Activated naive CD4-positive, alpha-beta T cell treated with Interleukin-2 at 50 U/mL for 16 hours (primary cell): ENCODE results near the gene RPP14.
"Not testable (repeated sequence)": the region's sequence is repeated elsewhere in the genome, so short reads cannot be mapped to it uniquely, and the experiment has no call there.

Experiments
- DNase-seq: peaks from one replicate; pipeline ENCODE4 v3.0.0-alpha.2; 2020

Gene RPP14

DNA sequence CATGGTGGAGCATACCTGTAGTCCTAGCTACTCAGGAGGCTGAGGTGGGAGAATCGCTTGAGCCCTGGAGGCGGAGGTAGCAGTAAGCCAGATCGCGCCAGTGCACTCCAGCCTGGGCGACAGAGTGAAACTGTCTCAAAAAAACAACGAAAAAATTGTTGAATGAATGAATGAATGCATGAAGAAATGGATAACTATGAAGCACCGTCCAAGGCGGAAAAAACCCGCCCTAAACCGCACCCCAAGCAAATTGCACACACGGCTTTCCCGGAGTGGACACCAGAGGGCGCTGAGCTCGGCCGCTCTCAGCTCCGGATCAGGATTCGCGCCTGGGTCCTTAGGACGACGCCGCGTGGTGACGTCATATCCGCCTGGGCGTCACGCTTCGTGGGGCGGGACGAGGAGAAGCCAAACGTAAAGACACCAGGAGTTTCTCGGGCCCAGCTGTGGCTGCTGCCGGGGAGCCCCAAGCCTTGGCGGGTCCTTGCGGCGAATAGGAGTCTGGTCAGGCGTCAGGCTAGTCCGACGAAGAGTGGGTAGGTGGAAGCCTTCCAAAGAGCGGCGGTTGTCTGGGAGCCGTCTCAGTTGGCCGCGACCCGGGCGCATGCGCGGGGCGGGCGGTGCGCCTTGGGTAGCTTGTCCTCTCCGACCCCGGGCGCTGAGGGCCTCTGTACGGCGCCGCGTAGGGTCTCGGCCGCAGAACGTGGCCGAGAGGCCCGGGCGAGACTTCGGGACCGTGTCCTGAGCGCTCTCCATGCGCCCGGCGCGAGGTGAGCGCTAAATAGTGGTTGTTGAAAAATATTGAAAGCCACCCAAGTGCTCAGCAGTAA is at the start of gene RPP14, which contains the start of gene HTD2:
Gene RPP14 (plus strand): TSS at position 364 of the 830 bp plus-strand sequence. CDS start 4,085 bp downstream, outside the sequence.
Gene HTD2 (plus strand): TSS at position 639 of the 830 bp plus-strand sequence. CDS start 11,094 bp downstream, outside the sequence.
- DNase-seq: peak; percentile 99

DNA sequence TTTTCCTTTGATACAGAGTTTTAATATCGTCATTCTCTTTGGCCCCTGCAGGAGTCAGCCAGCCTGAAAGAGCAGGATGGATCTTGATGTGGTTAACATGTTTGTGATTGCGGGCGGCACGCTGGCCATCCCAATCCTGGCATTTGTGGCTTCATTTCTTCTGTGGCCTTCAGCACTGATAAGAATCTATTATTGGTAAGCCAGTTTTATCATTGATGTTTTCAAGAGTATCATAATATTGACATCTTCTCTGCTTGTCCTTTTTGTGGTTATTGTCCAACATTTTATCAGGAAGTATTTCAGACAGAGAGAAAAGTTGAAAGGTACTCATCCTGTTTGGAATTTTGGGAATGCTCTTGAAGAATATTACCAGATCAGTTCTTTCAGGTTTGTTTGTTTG is 49.5 kb upstream of the RPP14 start:
- no peak for DNase-seq

DNA sequence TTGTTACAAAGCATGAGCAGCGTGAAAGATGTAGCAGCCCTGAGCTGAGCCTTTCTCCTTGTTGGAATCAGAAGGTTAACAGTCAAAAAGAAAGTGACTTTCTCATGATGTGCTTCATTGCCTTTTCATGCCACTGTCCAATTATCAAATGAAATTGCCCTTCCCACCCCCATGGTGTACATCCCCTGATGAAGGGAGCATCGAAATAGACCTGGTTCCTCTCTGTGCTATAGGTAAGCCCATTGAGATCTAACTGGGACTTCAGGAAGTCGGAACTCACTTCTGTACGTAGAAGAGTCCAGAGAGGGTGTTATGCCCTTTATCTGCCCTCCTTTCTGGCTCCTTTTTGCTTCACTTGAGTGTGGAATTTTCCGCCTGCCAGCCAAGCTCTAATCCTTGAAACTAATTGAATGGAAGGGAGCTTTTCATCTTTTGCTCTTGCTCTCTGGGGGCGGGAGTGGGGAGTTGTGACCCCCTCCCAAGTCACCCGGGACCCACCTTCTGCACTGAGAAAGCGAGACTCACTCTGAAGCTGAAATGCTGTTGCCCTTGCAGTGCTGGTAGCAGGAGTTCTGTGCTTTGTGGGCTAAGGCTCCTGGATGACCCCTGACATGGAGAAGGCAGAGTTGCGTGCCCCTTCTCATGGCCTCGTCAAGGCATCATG is 47.5 kb upstream of the RPP14 start:
- no peak for DNase-seq

DNA sequence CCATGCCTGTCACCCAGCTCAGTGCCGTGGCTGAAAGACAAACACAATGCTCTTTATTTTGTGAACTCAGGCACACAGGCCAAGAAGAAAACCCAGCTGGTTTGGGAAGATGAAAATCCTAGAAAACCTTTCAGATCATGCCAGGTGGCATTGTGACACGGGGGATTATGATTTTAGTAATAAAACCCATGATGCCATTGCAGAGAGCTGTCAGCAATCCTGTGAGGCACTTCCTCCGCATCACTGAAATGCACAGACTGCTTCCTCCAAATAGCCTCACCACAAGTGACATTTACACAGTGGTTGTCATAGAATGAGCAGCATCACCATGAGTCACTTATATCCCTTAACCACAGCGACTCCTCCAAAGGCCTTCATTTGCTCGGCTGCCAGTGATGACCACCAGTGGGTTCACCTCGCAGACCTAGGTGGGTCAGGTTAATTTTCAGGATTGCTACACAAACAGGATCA is 45.7 kb upstream of the RPP14 start:
- DNase-seq: no peak

DNA sequence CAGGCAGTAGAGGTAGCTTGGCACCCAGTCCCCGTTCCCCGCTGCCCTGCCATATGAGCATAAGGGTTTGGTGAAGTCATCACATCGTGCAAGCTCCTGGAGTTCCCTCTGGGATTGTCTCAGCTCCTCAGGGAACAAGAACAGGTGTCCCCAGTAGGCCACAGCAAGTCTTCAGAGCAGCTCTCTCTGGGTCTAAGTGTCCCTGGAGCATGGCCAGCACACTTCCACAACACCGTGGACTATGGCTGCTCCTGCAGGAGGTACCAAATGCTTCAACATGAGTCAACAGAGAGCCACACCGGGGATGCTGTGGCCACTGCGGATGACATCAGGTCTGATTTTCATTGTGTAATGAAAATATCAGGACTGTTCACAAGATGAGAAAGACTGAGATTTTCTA is 45.3 kb upstream of the RPP14 start:
- DNase-seq: no peak

DNA sequence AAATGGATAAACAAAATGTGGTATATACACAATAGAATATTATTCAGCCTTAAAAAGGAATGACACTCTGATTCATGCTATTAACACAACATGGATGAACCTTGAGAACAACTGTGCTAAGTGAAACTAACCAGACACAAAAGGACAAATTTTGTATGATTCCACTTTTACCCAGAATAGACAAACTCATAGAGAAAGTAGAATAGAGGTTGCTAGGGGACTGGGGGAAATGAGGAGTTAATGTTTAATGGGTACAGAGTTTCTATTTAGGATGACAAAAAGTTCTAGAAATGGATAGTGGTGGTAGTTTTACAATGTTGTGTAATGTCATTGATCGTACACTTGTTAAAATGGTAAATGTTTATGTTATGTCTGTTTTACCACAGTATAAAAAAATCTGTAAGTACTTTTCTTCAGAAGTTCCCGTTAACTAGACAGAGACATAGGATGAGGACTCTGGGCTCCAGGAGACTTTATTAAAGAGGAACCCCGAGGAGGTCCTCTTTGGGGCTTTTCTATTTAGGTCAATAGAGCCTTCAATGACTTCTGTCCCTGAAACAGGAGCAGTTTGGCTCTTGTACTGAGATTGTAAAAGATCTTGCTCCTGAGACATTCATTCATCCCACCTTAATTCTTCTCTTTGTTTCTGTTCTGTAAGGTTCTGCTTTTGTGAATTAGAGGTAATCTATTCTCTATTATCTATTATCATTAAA is 43.9 kb upstream of the RPP14 start:
- no peak for DNase-seq

DNA sequence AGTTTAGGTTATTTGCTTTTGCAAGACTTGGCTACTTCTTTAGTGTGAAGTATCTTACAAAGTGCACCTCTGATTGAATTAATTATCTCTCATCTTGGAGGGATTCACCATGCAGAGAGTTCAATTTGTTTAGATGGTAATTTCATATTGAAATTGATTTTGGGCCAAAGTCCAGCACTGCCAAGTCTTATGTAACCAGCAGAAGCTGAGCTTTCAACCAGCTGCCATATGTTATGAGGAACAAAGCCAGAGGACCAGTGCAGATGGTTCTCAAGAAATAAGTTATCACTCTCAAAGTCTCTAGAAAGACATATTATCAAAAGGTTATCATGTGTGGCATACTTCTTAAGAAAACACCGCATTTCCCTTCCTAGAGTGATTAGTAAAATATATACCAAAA is 39.5 kb upstream of the RPP14 start:
- no peak for DNase-seq

DNA sequence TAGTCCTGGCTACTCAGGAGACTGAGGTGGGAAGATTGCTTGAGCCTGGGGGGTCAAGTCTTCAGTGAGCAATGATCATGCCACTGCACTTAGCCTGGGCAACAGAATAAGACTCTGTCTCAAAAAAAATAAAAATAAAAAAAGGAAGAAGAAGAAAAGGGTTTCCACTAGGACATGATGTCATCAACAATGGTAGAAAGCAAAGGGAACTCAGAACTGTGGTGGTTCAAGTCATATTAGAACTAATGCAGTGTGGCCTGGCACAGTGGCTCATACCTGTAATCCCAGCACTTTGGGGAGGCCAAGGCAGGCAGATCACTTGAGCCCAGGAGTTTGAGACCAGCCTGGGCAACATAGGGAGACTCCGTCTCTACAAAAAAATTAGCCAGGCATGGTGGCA is 38.5 kb upstream of the RPP14 start:
- DNase-seq: not testable (repeated sequence)

DNA sequence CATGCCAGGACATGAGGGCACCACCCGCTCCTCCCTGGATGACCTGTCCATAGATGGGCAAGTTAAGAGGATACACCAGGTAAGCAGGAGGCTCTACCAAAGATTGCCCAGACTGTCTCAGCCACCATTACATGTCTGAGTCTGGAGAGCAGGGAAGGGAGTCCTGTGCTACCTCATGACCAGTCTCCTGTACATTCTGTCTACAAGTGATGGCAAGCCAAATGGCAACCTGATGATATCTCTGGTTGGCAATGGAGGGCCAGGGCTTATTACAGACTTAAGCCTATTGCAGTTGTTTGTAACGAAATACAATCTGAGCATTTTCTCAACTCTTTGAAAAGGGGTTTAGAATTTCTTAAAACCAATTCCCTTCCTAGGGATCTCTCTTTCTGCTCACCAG is 36.7 kb upstream of the RPP14 start:
- DNase-seq: no peak

DNA sequence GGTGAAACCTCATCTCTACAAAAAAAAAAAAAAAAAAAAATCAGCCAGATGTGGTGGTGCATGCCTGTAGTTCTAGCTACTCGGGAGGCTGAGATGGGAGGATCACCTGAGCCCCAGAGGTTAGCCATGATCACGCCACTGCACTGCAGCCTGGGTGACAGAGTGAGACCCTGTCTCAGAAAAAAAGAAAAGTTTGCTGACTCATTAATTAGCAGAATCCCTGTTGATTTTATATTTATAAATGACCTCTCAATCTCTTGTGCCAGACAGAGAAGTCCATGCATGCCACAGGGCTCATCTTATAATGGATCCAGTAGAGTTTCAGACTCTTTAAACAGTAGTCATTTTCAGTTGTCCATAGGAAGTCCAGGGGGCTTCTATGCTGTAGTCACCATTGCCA is 35.6 kb upstream of the RPP14 start:
- no peak for DNase-seq

DNA sequence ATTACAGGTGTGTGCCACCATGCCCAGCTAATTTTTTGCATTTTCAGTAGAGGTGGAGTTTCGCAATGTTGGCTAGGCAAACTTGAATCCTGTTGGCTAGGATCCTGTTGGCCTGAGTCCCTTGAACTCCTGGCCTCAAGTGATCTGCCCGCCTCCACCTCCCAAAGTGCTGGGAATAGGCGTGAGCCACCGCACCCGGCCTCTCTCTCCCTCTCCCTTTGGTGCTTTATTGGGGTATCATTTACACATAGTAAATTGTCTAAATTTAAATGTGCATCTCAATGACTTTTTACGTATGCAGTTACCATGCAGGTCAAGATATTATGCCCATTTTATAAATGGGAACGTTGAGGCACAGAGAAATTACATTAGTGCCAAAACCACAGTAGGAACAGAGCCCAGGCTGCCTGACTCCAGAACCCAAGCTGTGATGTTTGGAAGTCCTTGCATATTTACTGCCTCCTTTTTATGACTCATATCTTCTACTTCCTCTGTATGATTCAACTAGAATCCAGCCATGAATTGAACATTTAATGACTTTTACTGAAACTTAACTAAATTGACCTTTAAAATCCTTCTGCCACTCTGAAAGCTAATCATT is 34.0 kb upstream of the RPP14 start:
- DNase-seq: no peak

DNA sequence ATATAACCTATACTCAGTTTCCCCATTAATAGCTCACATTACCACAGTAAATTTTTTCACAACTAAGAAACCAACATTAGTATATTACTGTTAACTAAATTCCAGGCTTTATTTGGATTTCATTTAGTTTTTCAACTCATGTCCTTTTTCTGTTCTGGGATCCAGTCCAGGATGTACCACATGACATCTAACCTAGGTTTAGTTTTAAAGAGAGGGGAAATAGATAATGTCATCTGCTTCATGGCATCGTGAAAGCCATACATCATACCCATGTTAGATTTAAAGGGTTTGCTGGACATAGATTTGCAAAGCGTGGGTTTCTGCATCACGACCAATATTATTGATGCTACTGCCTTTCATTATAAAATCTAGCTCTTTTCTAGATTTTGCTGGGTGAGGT is 33.2 kb upstream of the RPP14 start:
- DNase-seq: no peak

DNA sequence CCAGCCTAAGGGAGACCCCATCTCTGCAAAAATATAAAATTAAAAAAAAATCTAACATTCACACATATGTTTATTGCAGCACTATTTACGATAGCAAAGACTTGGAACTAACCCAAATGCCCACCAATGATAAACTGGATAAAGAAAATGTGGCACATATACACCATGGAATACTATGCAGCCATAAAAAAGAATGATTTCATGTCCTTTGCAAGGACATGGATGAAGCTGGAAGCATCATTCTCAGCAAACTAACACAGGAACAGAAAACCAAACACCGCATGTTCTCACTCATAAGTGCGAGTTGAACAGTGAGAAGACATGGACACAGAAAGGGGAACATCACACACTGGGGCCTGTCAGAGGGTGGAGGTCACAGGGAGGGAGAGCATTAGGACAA is 32.7 kb upstream of the RPP14 start:
- DNase-seq: not testable (repeated sequence)

DNA sequence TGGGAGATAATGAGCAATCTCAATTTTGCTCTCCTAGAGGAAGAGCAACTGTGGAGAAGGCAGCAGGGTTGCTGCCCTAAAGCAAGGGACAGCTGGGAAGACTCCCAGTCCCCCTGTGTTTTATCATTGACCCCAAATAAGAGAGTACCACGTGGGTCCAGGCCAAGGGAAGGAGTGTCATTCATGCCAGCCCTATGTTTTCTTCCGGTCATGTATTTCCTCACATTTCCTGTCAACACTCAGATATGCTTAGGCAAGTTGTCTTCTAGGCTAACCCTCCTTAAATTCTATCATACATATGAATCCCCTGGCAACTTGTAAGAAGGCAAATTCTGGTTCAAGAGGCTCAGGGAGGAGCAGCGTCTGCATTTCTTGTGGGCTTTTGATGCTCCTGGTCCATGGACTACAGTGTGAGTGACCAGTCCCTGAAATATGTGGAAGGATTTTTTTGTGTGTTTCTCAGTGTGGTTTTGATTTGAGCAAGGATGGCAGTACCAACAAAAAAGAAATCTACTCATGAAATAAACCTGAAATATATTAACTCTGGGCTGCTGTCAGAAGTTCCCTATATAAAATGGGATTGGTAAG is 31.9 kb upstream of the RPP14 start:
- no peak for DNase-seq

DNA sequence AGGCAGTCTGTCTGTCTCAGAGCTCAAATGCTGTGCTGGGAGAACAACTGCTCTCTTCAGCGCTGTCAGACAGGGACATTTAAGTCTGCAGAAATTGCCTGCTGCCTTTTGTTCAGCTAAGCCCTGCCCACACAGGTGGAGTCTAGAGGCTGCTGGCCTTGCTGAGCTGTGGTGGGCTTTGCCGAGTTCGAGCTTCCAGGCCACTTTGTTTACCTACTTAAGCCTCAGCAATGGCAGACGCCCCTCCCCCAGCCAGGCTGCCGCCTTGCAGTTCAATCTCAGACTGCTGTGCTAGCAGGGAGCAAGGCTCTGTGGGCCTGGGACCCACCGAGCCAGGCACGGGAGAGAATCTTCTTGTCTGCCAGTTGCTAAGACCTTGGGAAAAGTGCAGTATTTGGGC is 25.0 kb upstream of the RPP14 start:
- DNase-seq: no peak

DNA sequence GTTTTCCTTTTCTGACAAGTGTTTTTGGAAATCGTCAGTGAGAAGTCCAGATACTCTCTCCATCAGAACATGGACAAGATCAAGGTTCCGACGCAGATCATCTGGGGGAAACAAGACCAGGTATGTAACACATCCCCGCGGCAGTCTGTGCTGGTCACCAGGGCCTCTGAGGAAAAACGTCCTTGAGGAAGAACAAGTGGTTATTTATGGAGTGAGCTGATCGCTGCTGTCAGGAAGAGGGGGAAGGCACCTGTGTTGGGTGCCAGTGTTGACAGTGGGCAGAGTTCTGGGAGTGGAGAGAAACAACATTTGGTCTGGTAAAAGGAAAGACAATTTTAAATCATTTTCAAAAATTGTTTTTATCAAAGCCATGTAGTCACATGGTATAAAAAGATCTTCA is 20.7 kb upstream of the RPP14 start:
- DNase-seq: no peak

DNA sequence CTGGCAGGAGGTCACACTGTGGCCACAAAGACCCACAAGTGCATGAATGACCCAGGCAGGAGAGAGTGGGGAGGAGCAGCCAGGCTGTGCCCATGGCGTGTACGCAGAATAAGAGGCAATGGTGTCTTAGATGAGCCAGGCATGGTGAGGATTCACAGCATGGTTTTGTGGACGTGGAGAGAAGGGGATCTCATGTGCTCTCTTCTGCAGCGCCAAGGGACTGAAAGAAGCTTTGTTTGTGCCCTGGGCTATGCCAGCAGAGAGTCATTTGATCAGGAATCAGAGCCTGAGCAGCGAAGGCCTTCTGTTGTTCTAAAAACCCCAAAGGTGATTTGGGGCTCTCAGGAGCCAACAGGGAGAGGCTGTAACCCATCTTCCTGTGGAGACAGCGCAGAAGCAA is 18.7 kb upstream of the RPP14 start:
- no peak for DNase-seq

DNA sequence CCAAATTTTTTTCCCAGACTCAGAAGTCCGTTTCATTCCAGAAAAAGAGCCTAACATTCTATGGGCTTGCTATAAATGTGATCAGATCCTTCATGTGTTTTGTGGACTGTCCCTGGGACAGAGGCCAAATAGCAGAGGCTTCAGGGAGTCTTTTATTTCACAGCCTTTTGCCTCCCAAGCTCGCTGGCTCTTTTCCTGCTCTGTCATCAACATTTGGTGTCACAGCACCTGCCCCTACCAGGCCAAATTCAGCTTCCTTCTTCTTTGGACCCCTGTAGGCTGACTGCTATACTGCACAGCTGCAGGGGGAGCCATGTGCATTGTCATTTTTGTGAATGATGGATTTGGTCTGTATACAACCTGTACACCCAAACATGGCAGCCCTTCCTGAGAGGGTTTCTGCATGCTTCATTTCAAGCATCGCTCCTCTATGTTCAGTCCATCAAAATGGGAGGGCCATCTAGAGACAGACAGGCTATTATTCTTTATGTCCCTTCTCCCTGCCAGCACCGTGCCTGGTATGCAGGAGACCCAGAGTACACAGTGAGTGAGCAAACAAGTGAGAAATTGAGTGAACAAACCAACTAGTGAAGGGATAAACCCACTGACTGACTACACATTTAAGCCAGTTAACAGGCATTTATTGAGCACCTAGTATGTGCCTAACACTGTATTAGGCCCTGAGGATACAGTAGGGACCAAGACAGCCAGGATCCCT is 17.9 kb upstream of the RPP14 start:
- DNase-seq: no peak

DNA sequence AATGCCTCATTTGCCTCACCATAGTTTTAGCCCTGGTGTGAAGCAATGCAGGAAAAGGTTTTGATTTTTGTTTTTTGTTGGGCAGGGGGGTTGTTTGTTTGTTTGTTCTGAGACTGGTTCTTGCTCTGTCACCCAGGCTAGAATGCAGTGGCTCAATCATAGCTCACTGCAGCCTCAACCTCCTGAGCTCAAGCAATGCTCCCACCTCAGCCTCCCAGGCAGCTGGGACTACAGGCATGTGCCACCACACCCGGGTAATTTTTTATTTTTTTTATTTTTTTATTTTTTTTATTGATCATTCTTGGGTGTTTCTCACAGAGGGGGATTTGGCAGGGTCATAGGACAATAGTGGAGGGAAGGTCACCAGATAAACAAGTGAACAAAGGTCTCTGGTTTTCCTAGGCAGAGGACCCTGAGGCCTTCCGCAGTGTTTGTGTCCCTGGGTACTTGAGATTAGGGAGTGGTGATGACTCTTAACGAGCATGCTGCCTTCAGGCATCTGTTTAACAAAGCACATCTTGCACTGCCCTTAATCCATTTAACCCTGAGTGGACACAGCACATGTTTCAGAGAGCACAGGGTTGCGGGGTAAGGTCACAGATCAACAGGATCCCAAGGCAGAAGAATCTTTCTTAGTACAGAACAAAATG is 17.0 kb upstream of the RPP14 start:
- not testable (repeated sequence) for DNase-seq

DNA sequence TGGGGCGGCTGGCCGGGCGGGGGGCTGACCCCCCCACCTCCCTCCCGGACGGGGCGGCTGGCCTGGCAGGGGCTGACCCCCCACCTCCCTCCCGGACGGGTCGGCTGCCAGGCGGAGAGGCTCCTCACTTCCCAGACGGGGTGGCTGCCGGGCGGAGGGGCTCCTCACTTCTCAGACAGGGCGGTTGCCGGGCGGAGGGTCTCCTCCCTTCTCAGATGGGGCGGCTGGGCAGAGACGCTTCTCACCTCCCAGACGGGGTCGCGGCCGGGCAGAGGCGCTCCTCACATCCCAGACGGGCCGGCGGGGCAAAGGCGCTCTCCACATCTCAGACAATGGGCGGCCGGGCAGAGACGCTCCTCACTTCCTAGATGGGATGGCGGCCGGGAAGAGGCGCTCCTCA is 15.6 kb upstream of the RPP14 start:
- DNase-seq: not testable (repeated sequence)

DNA sequence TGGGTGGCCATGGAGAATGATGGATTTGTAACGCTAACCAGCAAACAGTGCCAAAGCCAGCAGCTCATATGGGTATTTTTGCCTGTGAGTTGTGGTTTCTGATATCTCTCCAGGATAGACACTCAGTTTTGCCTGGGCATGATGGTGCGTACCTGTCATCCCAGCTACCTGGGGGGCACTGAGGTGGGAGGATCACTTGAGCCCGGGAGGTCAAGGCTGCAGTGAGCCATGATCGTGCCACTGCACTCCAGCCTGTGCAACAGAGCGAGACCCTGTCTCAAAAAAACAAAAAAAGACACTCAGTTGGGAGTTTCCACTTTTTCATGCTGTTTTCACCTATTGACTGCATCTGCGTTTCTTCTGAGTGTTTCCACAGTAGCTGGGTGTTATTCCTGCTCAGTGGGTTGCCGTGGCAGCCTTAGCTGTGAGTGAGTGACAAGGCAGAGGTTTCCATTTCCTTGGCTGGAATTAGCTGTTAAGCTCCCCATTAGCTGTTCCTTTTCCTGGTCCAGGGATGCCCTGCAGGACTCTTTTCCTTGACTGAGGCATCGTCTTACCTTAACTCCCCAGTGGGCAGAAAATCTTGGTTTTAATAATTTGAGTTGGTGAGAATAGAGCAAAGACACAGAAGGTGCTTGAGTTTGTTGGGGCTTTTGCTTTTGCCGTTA is 14.2 kb upstream of the RPP14 start:
- DNase-seq: no peak
